HCT116 (cell line): ENCODE data around the gene EMX1. TPM values are rescaled to one million over a fixed set of nuclear protein-coding genes. Genes with fewer than 3 reads are reported as not detected.

Experiments
- ATAC-seq: fragments of 200-7000 bp; cut with Tn5 transposase; 2 replicates; pipeline ENCODE4 v1.9.1; 2020; ENCODE audit warnings: mild to moderate bottlenecking, moderate library complexity
- BruUV-seq: library from RNA; stranded (reverse); fragments of 400-500 nt; replicated peaks from 2 replicates; lab custom pipeline; 2021; lab: Mats Ljungman, UMichigan
- CTCF ChIA-PET: fragments of 300-600 bp; sonication (Branson Sonifier 250); formaldehyde crosslinking; loops from one replicate; lab custom pipeline; 2021; ENCODE audit warnings: antibody characterized with exemption; lab: Charles Lee
- POLR2A ChIA-PET: fragments of 300-600, 350-600 bp; sonication (Branson Sonifier 250); formaldehyde crosslinking; loops from one replicate; lab custom pipeline; 2021; ENCODE audit warnings: antibody characterized with exemption; lab: Charles Lee
- RAD21 ChIA-PET, 2 experiments: fragments of 300-600 bp; sonication (Branson Sonifier 250); formaldehyde crosslinking; loops; one replicate each; lab custom pipeline; 2023; ENCODE audit warnings: low total read pairs in 2 of 2; ENCODE audit not compliant: uncharacterized antibody in 2 of 2, unreplicated experiment in 2 of 2, low non-redundant PET in 1 of 2; lab: Charles Lee
- DNase-seq: peaks from one replicate; pipeline ENCODE4 v3.0.0-alpha.2; 2010; ENCODE audit warnings: low read depth, low spot score
- H2AFZ ChIP-seq: fragments of 200-600 bp; shearing (Covaris generic), sonication (generic); 2 replicates; pipeline ENCODE4 v1.6.1; 2017; ENCODE audit warnings: low read depth, mixed run types, mixed read lengths, antibody characterized with exemption, low read length; ENCODE audit not compliant: poor library complexity, severe bottlenecking
- H3K27ac ChIP-seq: 2 replicates; pipeline ENCODE4 v1.5.1; 2012; ENCODE audit warnings: low read depth, low read length
- H3K27me3 ChIP-seq: fragments of 200-600 bp; sonication (generic); 2 replicates; pipeline ENCODE4 v1.6.1; 2016; ENCODE audit warnings: mixed run types, low read length, mixed read lengths; ENCODE audit not compliant: insufficient read depth
- H3K36me3 ChIP-seq, 2 experiments: fragments of 200-500 bp in 1 of 2; fragments of 200-600 bp in 1 of 2; sonication (Bioruptor generic) in 1 of 2; sonication (generic) in 1 of 2; 2 replicates each; pipeline versions ENCODE4 v1.5.1 to v1.6.1; 2014 to 2016; ENCODE audit warnings: low read length in 2 of 2, inconsistent platforms in 1 of 2, mixed read lengths in 1 of 2, mixed run types in 1 of 2; ENCODE audit not compliant: insufficient read depth in 2 of 2, control insufficient read depth in 1 of 2
- H3K4me1 ChIP-seq, 2 experiments: fragments of 200-600 bp in 1 of 2; sonication (generic) in 1 of 2; 2 replicates each; pipeline versions ENCODE4 v1.5.1 to v1.6.1; 2012 to 2017; ENCODE audit warnings: low read length in 2 of 2, inconsistent platforms in 1 of 2, mild to moderate bottlenecking in 1 of 2, mixed read lengths in 1 of 2, mixed run types in 1 of 2, moderate library complexity in 1 of 2; ENCODE audit not compliant: insufficient read depth in 2 of 2, control insufficient read depth in 1 of 2
- H3K4me2 ChIP-seq: fragments of 200-600 bp; sonication (generic); 2 replicates; pipeline ENCODE4 v1.6.1; 2017; ENCODE audit warnings: mixed run types, low read length, mixed read lengths
- H3K4me3 ChIP-seq, 2 experiments: fragments of 200-600 bp in 1 of 2; sonication (generic) in 1 of 2; replicated peaks in 1 of 2; 2 replicates each; pipeline ENCODE4 v1.5.1; 2011 to 2016; ENCODE audit warnings: low read length in 2 of 2, control low read depth in 1 of 2, low read depth in 1 of 2, mild to moderate bottlenecking in 1 of 2, mixed read lengths in 1 of 2, mixed run types in 1 of 2
- H3K79me2 ChIP-seq: fragments of 200-600 bp; sonication (generic); 2 replicates; pipeline ENCODE4 v1.6.1; 2017; ENCODE audit warnings: mild to moderate bottlenecking, mixed run types, low read length, moderate library complexity, mixed read lengths; ENCODE audit not compliant: insufficient read depth
- H3K9ac ChIP-seq: fragments of 200-600 bp; sonication (generic); 2 replicates; pipeline ENCODE4 v1.6.1; 2016; ENCODE audit warnings: low read length, mixed read lengths
- H3K9me2 ChIP-seq: fragments of 200-600 bp; sonication (generic), shearing (Covaris generic); 2 replicates; pipeline ENCODE4 v1.6.1; 2017; ENCODE audit warnings: mixed run types, mild to moderate bottlenecking, moderate library complexity; ENCODE audit not compliant: insufficient read depth
- H3K9me3 ChIP-seq, 2 experiments: fragments of 200-500 bp in 1 of 2; fragments of 200-600 bp in 1 of 2; sonication (Bioruptor generic) in 1 of 2; sonication (generic) in 1 of 2; 2 replicates each; pipeline ENCODE4 v1.6.1; 2014 to 2017; ENCODE audit warnings: low read length in 2 of 2, mixed read lengths in 2 of 2, inconsistent platforms in 1 of 2, low read depth in 1 of 2, mild to moderate bottlenecking in 1 of 2, mixed run types in 1 of 2, moderate library complexity in 1 of 2; ENCODE audit not compliant: control insufficient read depth in 1 of 2, insufficient read depth in 1 of 2
- H4K20me1 ChIP-seq: fragments of 200-600 bp; sonication (generic), shearing (Covaris generic); 2 replicates; pipeline ENCODE4 v1.6.1; 2017; ENCODE audit warnings: mixed run types, mild to moderate bottlenecking, moderate library complexity; ENCODE audit not compliant: insufficient read depth
- CBX3 ChIP-seq: IDR thresholded peaks from 2 replicates; pipeline ENCODE4 v1.6.1; 2012; ENCODE audit warnings: low read depth
- CTCF ChIP-seq, 3 experiments: fragments of 200-600 bp in 1 of 3; sonication (generic) in 1 of 3; IDR thresholded peaks in 2 of 3; conservative IDR thresholded peaks in 1 of 3; 2 replicates each; pipeline ENCODE4 v1.5.1; 2012 to 2017; ENCODE audit warnings: low read depth in 2 of 3, low read length in 2 of 3, antibody characterized with exemption in 1 of 3, borderline replicate concordance in 1 of 3, control low read depth in 1 of 3, mild to moderate bottlenecking in 1 of 3, mixed read lengths in 1 of 3, mixed run types in 1 of 3, moderate library complexity in 1 of 3; ENCODE audit not compliant: insufficient read depth in 1 of 3
- ELF1 ChIP-seq: IDR thresholded peaks from 2 replicates; pipeline ENCODE4 v1.6.1; 2012; ENCODE audit warnings: low read depth, borderline replicate concordance
- EZH2 ChIP-seq: fragments of 200-600 bp; sonication (generic); IDR thresholded peaks from 2 replicates; pipeline ENCODE4 v1.6.1; 2017; ENCODE audit warnings: antibody characterized with exemption, mixed run types
- FOSL1 ChIP-seq: IDR thresholded peaks from 2 replicates; pipeline ENCODE4 v1.6.1; 2012; ENCODE audit warnings: low read depth
- JUND ChIP-seq: IDR thresholded peaks from 2 replicates; pipeline ENCODE4 v1.6.1; 2012
- POLR2A ChIP-seq: IDR thresholded peaks from 2 replicates; pipeline ENCODE4 v1.7.0; 2011; ENCODE audit warnings: borderline replicate concordance; ENCODE audit not compliant: insufficient read depth, insufficient read length; ENCODE audit errors: extremely low read depth
- SRF ChIP-seq: IDR thresholded peaks from 2 replicates; pipeline ENCODE4 v1.6.1; 2012; ENCODE audit warnings: low read depth
- TCF7L2 ChIP-seq: IDR thresholded peaks from 2 replicates; pipeline ENCODE4 v1.7.0; 2011; ENCODE audit warnings: borderline replicate concordance, inconsistent platforms; ENCODE audit not compliant: insufficient read depth, insufficient read length; ENCODE audit errors: extremely low read depth
- ZBTB33 ChIP-seq: IDR thresholded peaks from 2 replicates; pipeline ENCODE4 v1.6.1; 2011; ENCODE audit warnings: mild to moderate bottlenecking, low read length, moderate library complexity; ENCODE audit not compliant: insufficient replicate concordance; ENCODE audit errors: extremely low read depth
- ZFX ChIP-seq: fragments of 450-650 bp; IDR thresholded peaks from 2 replicates; pipeline ENCODE4 v1.6.1; 2017
- intact Hi-C: fragments of 100-400 bp; cut with micrococcal nuclease; formaldehyde crosslinking; loops from 2 replicates; pipeline ENCODE4 v1.10.0; 2022
- total RNA-seq: library from RNA; stranded (reverse); gene quantifications from one replicate; pipeline ENCODE4 v1.2.1, GENCODE V29; 2021; ENCODE audit not compliant: unreplicated experiment
- TF ChIP-seq, protein P1 (sequence below): IDR thresholded peaks from 2 replicates; pipeline ENCODE4 v1.6.1; 2012

EMX1 gene
- total RNA-seq, 1 experiment from 2014 or later = 3.1 TPM

GRCh38 chr2:72936660-72937355 lies 19.5 kb downstream of the EMX1 start:
- BruUV-seq = no TSS peak
- H3K4me3 ChIP-seq = no peak overlapping the region
- H3K36me3 ChIP-seq = no peaks in the 10 kb centered on the region
- no peak overlapping the region for H3K9ac ChIP-seq
- no peaks in the 10 kb centered on the region for H3K9me3 ChIP-seq
- no peaks in the 10 kb centered on the region for H3K79me2 ChIP-seq
- H3K27ac ChIP-seq = no peak overlapping the region
- H4K20me1 ChIP-seq = no peaks in the 10 kb centered on the region
- no peak overlapping the region for H2AFZ ChIP-seq
- DNase-seq (no peak), ATAC-seq (no peak)
- TF ChIP-seq CBX3 (no peak), SRF (no peak), ZFX (no peak), POLR2A (no peak), EZH2 (no peak), ELF1 (no peak), TCF7L2 (no peak), FOSL1 (no peak), CTCF (IDR thresholded peaks at IDR 0.05 in 2 of 3, conservative IDR thresholded peaks at IDR 0.05 in 1 of 3; ENCODE audit: borderline replicate concordance in 1 of 3, insufficient read depth in 1 of 3, low read depth in 2 of 3, low read length in 2 of 3) (no peak), ZBTB33 (no peak), JUND (no peak)
- TF ChIP-seq, protein P1, sequence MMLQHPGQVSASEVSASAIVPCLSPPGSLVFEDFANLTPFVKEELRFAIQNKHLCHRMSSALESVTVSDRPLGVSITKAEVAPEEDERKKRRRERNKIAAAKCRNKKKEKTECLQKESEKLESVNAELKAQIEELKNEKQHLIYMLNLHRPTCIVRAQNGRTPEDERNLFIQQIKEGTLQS = no peak
- H3K4me2 ChIP-seq = no peak overlapping the region
- intact Hi-C loops = no loop called here
- peaks cover 0 to 12% of the 10 kb centered on the region in 2 experiments; a peak in 2 of 4 replicates for H3K4me1 ChIP-seq
- no peaks in the 10 kb centered on the region for H3K9me2 ChIP-seq
- POLR2A ChIA-PET = no interaction called here
- RAD21 ChIA-PET = no interaction called here
- CTCF ChIA-PET = no interaction called here
- no peaks in the 10 kb centered on the region for H3K27me3 ChIP-seq
